NCI-H510A (cell line): ENCODE results near the gene CD300H.
"Not testable (repeated sequence)": the region's sequence is repeated elsewhere in the genome, so short reads cannot be mapped to it uniquely, and the experiment has no call there.

Source experiments
- DNase-seq: peaks from one replicate; lab custom pipeline; 2025; lab: John Stamatoyannopoulos, UW

The CD300H gene

DNA sequence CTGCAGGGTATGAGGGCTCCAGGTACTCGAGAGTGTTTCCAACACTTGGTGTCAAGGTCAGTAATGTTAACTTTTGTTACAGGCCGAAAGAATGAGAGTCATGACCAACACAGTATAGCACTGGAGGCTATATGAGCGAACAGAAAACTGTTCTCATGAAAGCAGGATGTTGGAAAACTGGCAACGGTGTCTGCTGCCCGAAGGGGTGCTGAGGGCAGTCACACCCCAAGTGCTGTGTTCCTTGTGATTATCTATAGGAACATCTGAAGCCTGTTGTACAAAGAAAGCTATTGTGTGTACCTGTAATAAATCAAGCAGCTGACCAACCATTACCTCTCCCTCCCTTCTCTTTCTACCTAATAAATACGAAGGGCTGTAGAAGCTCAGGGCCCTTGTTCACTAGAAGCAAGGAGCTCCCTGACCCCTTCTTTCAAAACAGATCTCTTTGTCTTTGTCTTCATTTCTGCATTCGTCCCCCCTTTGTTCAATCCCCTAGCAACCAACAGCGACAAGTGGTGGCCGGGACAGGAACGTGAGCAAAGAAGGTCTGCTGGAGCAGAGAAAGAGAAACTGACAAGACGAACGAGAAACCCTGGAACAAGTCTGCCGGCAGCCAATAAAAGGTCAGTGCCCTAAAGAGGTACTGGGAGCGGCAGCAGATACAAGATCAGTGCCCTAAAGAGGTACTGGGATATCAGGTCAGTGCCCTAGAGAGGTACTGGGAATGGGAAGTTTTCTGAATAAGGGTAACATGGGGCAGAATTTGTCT, 17.2 kb upstream of the CD300H start:
- no peak for DNase-seq

DNA sequence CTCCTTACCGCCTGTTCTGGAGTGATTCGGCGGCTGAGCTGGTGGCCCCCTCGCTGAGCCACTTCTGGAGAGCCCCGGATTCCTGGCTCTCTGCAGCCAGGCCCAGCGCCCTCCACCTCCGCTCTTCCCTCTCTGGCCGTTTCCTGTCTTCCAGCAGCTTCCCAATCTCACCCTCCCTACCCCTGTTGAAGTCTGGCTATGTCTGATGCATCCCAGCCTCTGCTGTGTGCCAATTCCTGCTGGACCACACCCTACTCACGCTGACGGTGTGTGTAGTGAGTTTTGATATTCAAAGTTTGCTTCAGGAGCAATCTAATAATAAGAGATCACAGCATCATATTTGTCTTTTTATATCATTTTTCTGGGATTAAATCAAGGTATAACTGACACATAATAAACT, 15.3 kb upstream of the CD300H start:
- DNase-seq, result no peak

DNA sequence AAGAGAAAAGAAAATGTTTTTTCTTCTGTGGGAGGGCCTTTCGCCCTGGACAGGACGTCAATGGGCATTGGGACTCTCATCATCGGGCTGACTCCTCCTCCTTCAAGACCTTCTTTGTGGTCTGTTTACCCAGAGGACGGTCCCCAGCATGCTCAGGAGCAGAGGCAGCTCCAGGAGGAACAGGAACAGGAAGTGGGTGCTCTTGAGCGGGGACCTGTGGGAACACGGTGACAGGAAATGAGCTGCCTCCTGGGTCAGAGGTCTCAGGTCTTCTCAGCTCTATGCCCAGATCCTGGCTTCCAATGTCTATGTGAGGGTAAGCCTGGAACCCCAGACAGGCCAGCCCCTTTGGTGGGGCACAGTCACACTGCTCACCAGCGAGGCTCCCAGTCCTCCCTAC, 12.6 kb upstream of the CD300H start:
- DNase-seq, result no peak

DNA sequence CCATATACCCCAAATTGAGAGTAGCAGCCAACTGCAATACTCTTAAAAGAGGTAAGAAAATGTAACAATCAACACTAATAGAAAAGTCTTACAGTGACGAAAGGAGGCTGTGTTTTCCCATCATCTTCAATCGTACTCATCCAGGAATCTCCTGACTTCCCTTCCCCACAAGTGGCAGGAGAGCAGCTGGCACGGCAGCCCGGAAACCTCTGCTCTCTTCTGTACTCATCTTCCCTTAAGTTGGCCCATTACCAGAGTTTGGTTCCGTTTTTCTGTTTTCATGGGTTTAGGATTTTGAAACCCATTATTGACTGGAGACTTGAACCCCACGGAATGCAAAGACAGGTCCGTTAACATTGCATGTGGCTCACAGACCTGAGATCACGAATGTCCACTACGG, 11.7 kb upstream of the CD300H start:
- DNase-seq, result no peak

- DNase-seq, result no peak
Measured at GRCh38 chr17:74574489-74575142, 7.3 kb upstream of the CD300H start.

GRCh38 chr17:74573635-74574034, 6.3 kb upstream of the CD300H start:
- not testable (repeated sequence) for DNase-seq

GRCh38 chr17:74573169-74573568, 5.9 kb upstream of the CD300H start:
- DNase-seq, result no peak

GRCh38 chr17:74571621-74572270, 4.4 kb upstream of the CD300H start:
- DNase-seq, result no peak

DNA sequence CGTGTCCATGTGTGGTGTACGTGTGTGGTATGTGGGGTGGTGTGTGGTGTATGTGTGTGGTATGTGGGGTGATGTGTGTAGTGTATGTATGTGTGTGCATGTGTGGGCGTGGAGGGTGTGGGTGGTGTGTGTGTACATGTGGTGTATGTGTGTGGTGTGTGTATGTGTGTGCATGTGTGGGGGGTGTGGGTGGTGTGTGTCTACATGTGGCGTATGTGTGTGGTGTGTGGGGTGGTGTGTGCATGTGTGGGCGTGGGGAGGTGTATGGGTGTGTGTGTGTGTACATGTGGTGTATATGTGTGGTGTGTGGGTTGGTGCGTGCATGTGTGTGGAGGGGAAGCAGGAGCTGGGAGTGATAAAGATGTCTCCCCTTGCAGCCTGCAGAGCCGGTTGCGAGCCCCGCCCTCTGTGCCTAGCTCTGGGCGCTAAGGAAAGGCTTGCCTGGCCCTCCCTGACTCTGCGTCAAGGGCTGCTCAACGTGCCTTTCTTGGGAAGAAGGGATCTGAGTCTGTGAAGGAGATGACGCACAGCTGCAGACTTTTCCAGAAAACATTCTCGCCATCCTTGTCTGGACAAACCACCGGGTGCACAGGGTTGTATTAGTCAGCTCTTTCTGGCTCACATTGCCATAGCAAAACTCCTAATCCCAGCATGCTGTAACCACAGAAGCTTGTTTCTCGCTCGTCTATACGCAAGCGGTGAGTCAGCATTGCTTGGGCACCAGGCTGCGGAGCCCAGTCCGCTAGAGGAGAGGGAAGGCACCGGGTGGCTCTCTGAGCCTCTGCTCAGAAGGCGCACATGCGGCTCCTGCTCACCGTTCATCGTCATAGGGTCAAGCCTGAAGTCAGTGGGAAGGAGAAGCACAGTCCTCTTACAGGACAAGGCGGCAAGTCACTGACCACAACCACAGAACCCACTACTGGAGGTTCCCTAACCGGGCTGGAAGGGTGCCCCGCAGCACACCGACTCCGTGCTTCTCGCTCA, 2.0 kb upstream of the CD300H start:
- no peak for DNase-seq

DNA sequence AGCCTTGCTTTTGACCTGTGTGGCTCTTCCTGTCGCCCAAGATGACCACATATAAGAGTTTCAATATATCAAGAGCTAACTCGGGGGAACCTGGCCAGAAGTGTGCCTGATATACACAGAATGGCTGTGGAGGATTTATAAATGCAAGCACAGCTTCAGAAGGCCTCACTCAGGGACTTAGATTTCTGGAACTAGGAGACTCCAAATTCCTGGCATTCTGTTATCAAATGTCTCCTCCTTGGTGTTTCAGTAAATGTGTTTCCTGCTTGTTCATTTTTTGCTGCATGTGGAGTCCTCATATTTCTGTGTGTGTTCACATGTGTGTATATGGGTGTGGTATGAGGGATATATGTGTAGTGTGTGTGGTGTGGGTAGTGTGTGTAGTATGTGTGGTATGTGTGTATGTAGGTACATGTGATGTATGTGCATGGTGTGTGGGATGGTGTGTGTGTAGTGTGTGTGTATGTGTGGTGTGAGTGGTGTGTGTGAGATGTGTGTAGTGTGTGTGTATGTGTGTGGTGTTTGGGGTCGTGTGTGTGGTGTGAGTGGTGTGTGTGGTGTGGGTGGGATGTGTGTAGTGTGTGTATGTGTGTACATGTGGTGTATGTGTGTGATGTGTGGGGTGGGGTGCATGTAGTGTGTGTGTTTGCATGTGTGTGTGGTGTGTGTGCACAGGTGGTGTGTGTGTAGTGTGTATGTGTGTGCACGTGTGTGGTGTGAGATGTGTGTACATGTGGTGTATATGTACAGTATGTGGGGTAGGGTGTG, 981 bp upstream of the CD300H start:
- no peak for DNase-seq

- DNase-seq, result no peak
Measured at GRCh38 chr17:74566132-74566753, 1.1 kb downstream of the CD300H start.

GRCh38 chr17:74565126-74565525, 2.2 kb downstream of the CD300H start:
- no peak for DNase-seq

DNA sequence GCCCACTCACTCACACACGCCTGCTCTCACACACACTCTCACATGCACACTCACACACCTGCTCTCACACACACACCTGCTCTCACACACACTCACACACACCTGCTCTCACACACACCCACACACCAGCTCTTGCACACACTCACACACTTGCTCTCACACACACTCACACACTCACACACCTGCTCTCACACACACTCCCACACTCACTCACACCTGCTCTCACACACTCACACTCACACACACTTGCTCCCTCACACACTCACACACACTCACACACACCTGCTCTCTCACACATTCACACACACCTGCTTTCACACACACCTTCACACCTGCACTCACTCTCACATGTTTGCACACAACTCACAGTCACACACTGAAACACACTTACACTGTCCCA, 4.0 kb downstream of the CD300H start:
- no peak for DNase-seq

DNA sequence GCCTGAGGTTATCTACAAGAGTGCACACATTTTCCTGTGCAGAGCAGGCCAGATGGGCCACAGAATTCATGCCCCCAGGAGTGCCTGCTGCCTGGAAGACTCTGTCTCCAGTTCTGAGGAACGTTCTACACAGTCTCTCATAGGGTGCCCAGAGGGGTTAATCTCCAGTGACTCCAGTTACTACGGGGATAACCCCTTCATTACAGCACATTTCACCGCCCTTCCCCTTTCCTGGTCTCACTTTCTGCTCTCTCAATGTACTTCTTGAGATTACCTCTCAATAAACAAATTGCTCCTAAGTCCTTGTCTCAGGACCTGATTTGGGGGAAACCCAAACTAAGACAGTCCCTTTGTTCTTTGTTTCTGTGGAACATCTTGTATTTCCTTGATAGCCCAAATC, 5.7 kb downstream of the CD300H start:
- no peak for DNase-seq

- no peak for DNase-seq
Measured at GRCh38 chr17:74558882-74559519, 8.3 kb downstream of the CD300H start.

DNA sequence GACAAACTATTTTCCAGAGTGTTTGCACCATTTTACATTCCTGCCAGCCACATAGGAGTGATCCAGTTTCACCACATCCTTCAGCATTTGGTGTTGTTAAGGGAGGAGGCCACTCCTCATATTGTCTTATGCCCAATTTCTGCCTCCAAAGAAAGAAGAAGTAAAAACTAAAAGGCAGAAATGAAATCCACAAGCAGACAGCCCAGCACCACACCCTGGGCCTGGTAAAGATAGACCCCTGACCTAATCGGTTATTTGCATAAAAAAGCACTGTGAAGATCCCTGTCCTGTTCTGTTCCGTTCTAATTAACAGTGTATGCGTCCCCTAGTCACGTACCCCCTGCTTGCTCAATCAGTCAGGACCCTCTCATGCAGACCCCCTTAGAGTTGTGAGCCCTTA, 8.9 kb downstream of the CD300H start:
- not testable (repeated sequence) for DNase-seq

- DNase-seq, result no peak
Measured at GRCh38 chr17:74555427-74555940, 11.8 kb downstream of the CD300H start.

- DNase-seq, result no peak
Measured at GRCh38 chr17:74554909-74555308, 12.4 kb downstream of the CD300H start.

DNA sequence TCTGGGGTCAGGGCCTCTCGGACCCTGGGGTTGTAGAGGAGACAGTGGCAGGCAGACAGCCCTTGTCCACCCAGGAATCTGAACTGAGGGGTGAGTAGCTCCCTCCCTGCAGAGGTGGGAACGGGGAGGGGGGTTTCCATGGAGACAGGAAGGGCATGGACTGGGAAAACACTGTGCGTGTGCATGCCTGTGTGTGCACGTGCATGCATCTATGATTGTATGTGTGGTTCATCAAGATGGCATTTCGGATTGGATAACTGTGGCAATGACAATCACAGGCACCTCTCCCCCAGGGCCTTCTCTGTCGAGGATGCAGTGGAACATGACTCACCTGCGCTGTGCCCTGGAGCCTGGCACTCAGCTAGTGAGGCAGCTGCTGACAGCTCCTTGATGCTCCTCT, 15.3 kb downstream of the CD300H start:
- no peak for DNase-seq

DNA sequence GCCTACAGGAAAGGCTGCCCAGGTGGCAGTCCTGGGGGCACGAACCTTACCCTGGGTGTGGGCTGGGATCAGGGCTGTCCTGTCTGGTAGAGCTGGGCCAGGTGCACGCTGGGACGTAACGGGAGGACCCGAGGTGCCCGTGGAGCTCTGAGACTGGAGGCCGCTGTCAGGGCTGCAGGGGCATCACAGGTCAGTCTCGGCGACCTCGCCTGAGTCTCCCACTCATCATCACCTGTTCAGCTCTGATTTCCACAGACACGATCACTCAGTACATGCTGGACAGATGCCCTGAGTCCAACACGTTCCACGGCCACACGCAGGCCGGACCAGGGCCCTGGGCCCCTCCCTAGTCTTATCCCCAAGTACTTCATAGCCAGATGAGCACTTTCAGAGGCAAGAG, 16.7 kb downstream of the CD300H start:
- no peak for DNase-seq
